GM12865 (cell line): ENCODE results near the gene SLC38A10.

ENCODE experiments used
- DNase-seq: peaks from one replicate; pipeline ENCODE4 v3.0.0; 2010; ENCODE audit warnings: low read depth
- H3K4me3 ChIP-seq: 2 replicates; pipeline ENCODE4 v1.5.1; 2011; ENCODE audit warnings: mild to moderate bottlenecking, low read depth, low read length, control low read depth
- CTCF ChIP-seq: IDR thresholded peaks from 2 replicates; pipeline ENCODE4 v1.5.1; 2011; ENCODE audit warnings: low read length, control low read depth, low read depth, inconsistent platforms; ENCODE audit not compliant: insufficient read depth; ENCODE audit errors: missing control alignments

SLC38A10 gene

GRCh38 chr17:81209141-81209540 is 86.0 kb downstream of the SLC38A10 start:
- no peak for TF ChIP-seq CTCF
- H3K4me3 ChIP-seq: no peak overlapping the region
- no peak for DNase-seq

DNA sequence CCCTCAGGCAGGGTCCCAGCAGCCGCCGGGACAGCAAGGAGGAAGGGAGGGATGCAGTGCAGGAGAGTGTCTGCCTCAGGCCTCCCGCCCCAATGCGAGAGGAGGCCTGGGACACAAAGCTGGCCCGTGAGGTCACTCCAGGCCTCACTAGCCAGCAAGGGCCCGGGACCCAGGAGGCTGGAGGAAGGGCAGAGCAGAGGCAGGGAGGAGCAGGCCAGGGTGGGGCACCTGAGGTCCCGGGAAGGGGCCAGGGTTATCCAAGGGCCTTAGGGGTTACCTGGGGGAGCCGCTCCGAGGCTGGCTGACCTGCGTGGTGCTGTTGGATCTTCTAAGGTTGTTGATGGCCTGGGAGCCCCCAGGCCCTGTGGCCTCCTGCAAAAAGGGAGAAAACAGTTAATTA is 86.5 kb downstream of the SLC38A10 start:
- TF ChIP-seq CTCF: no peak
- DNase-seq: no peak
- H3K4me3 ChIP-seq: no peak overlapping the region

- DNase-seq: no peak
- TF ChIP-seq CTCF: no peak
These were observed 87.2 kb downstream of the SLC38A10 start for GRCh38 chr17:81207610-81208581.

GRCh38 chr17:81206657-81207056 is 88.5 kb downstream of the SLC38A10 start:
- no peak overlapping the region for H3K4me3 ChIP-seq
- no peak for TF ChIP-seq CTCF
- no peak for DNase-seq

More at GRCh38 chr17:81207610-81208581, 87.2 kb downstream of the SLC38A10 start:
- H3K4me3 ChIP-seq: no peak overlapping the region

GRCh38 chr17:81206166-81206565 is 88.9 kb downstream of the SLC38A10 start:
- no peak for TF ChIP-seq CTCF
- no peak overlapping the region for H3K4me3 ChIP-seq
- DNase-seq: no peak

DNA sequence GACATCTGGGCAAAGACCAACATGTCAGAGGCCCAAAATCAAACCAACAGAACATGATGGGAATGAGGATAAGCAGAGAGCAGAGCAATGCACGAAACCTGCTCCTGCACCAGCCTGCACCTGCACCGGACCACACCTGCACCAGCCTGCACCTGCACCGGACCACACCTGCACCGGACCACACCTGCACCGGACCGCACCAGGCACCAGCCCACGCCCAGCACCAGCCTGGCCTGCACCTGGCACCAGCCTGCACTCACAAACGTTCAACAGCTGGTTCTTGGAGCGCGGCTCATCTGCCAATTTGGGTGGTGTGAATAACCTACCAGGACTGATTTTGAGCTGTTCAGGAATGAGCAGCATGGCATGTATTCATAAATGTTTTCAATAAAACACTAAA is 90.5 kb downstream of the SLC38A10 start:
- H3K4me3 ChIP-seq: no peak overlapping the region
- TF ChIP-seq CTCF: no peak
- no peak for DNase-seq
